Breast epithelium (tissue), 3 donors: ENCODE data around the gene RASGRP1.

Experiments
- POLR2A ChIP-seq: fragments of 450-650 bp; IDR thresholded peaks from one replicate; pipeline ENCODE4 v1.6.1; 2016; ENCODE audit warnings: antibody characterized with exemption, mild to moderate bottlenecking, moderate library complexity
- POLR2AphosphoS5 ChIP-seq, 3 donors: sonication (generic); formaldehyde crosslinking; IDR thresholded peaks; one replicate each; pipeline ENCODE4 v1.6.1; 2017; ENCODE audit warnings: antibody characterized with exemption in 3 of 3
- TF ChIP-seq, protein P1 (sequence below), 3 donors: fragments of 450-650 bp; IDR thresholded peaks; one replicate each; pipeline ENCODE4 v1.5.1; 2016 to 2017; ENCODE audit warnings: antibody characterized with exemption in 3 of 3, mild to moderate bottlenecking in 3 of 3, moderate library complexity in 3 of 3

DNA sequence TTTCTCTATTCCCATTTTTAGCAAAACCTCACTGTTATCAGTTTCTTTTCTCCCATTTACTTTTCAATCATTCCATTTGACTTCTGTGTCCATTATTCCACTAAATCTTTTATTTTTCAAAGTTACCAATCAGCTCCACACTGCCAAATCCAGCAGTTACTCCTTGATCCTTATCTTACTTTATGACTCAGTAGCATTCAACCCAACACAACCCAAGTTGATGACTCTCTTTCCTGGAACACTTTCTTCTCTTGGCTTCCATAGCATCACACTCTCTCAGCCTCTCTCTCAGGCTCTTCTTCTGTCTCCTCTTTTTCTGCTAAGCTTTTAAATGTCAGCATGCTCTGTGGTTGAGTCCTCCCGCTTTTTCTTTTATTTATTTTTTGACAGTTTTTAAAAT, 36.3 kb downstream of the RASGRP1 start:
- TF ChIP-seq POLR2A (no peak), POLR2AphosphoS5 (IDR thresholded peaks at IDR 0.05) (no peak)
- TF ChIP-seq, protein P1, sequence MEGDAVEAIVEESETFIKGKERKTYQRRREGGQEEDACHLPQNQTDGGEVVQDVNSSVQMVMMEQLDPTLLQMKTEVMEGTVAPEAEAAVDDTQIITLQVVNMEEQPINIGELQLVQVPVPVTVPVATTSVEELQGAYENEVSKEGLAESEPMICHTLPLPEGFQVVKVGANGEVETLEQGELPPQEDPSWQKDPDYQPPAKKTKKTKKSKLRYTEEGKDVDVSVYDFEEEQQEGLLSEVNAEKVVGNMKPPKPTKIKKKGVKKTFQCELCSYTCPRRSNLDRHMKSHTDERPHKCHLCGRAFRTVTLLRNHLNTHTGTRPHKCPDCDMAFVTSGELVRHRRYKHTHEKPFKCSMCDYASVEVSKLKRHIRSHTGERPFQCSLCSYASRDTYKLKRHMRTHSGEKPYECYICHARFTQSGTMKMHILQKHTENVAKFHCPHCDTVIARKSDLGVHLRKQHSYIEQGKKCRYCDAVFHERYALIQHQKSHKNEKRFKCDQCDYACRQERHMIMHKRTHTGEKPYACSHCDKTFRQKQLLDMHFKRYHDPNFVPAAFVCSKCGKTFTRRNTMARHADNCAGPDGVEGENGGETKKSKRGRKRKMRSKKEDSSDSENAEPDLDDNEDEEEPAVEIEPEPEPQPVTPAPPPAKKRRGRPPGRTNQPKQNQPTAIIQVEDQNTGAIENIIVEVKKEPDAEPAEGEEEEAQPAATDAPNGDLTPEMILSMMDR (IDR thresholded peaks at IDR 0.05) = no peak
